ENCODE measurements around the gene DCAF16.

DCAF16 gene

GRCh38 chr4:17846266-17846665 is 35.7 kb upstream of the DCAF16 start:
- TF ChIP-seq POLR2AphosphoS5 (IDR thresholded peaks at IDR 0.05; ENCODE audit: low read depth, low read length) (no peak), SIN3A (IDR thresholded peaks at IDR 0.05; ENCODE audit: borderline replicate concordance, insufficient read depth, low read length) (no peak), REST (IDR thresholded peaks at IDR 0.05; ENCODE audit: insufficient read depth in 1 of 2, low read depth in 2 of 2, low read length in 2 of 2) (no peak)

GRCh38 chr4:17823871-17824669 is 13.5 kb upstream of the DCAF16 start:
- TF ChIP-seq POLR2AphosphoS5 (IDR thresholded peaks at IDR 0.05; ENCODE audit: low read depth, low read length) (no peak), FOXP2 (optimal IDR thresholded peaks at IDR 0.05; ENCODE audit: borderline replicate concordance, extremely low read depth, extremely low read length, insufficient read depth) (no peak), SIN3A (IDR thresholded peaks at IDR 0.05; ENCODE audit: borderline replicate concordance, insufficient read depth, low read length) (no peak), TAF1 (IDR thresholded peaks at IDR 0.05; ENCODE audit: borderline replicate concordance, insufficient read depth, low read length) (no peak), REST (IDR thresholded peaks at IDR 0.05; ENCODE audit: insufficient read depth in 1 of 2, low read depth in 2 of 2, low read length in 2 of 2) (no peak)

GRCh38 chr4:17817027-17817426 is 6.5 kb upstream of the DCAF16 start:
- TF ChIP-seq SIN3A (IDR thresholded peaks at IDR 0.05; ENCODE audit: borderline replicate concordance, insufficient read depth, low read length) (no peak), TAF1 (IDR thresholded peaks at IDR 0.05; ENCODE audit: borderline replicate concordance, insufficient read depth, low read length) (no peak)

DNA sequence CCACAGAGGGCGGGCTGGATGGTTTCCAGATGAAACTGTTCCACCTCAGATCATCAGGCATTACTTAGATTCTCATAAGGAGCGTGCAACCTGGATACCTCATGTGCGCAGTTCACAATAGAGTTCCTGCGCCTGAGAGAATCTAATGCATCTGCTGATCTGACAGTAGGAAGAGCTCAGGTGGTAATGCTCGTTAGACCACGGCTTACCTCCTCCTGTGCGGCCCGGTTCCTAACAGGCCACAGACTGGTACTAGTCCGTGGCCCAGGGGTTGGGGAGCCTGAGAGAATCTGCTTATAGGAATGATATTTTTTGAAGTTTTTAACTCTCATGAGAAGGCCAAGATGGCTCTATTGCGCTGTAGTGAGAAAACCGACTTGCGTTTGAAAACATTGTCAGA is 5.6 kb upstream of the DCAF16 start:
- TF ChIP-seq FOXP2 (optimal IDR thresholded peaks at IDR 0.05; ENCODE audit: borderline replicate concordance, extremely low read depth, extremely low read length, insufficient read depth) = no peak
- TF ChIP-seq SIN3A (IDR thresholded peaks at IDR 0.05; ENCODE audit: borderline replicate concordance, insufficient read depth, low read length) = no peak
- TF ChIP-seq REST (IDR thresholded peaks at IDR 0.05; ENCODE audit: insufficient read depth in 1 of 2, low read depth in 2 of 2, low read length in 2 of 2) = no peak
- no peak for TF ChIP-seq TAF1 (IDR thresholded peaks at IDR 0.05; ENCODE audit: borderline replicate concordance, insufficient read depth, low read length)
- no peak for TF ChIP-seq POLR2AphosphoS5 (IDR thresholded peaks at IDR 0.05; ENCODE audit: low read depth, low read length)

DNA sequence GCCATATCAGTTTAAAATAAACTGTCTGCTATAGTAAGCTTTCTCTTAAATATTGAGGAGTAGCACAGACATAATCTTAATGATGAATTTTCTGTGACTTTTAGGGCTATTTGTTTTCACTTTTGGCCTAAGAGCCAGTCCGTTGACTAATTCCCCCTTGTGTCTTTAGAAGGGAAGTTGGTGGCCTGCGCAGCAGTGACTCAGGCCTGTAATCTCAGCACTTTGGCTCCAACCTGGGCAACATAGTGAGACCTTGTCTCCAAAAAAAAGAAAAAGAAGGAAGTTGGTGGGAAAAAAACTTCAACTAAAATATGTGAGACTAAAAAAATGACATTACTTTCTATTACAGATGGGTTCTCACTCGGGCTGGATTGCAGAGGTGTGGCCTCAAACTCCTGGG is 3.6 kb upstream of the DCAF16 start:
- TF ChIP-seq SIN3A (IDR thresholded peaks at IDR 0.05; ENCODE audit: borderline replicate concordance, insufficient read depth, low read length) (no peak), FOXP2 (optimal IDR thresholded peaks at IDR 0.05; ENCODE audit: borderline replicate concordance, extremely low read depth, extremely low read length, insufficient read depth) (no peak), TAF1 (IDR thresholded peaks at IDR 0.05; ENCODE audit: borderline replicate concordance, insufficient read depth, low read length) (no peak), POLR2AphosphoS5 (IDR thresholded peaks at IDR 0.05; ENCODE audit: low read depth, low read length) (no peak), REST (IDR thresholded peaks at IDR 0.05; ENCODE audit: insufficient read depth in 1 of 2, low read depth in 2 of 2, low read length in 2 of 2) (no peak)
